HG02973 (cell line): ENCODE measurements around the gene RAB40C.

Experiments used
- ATAC-seq: cut with Tn5 transposase; IDR thresholded peaks from one replicate; pipeline ENCODE4 v1.9.1; 2021; ENCODE audit warnings: moderate library complexity; ENCODE audit not compliant: unreplicated experiment

The RAB40C gene

GRCh38 chr16:678209-678857 is 88.5 kb downstream of the RAB40C start:
- ATAC-seq = no peak
